GM23338 (cell line): ENCODE results near the gene LST1. TPM values are rescaled to one million over a fixed set of nuclear protein-coding genes. Genes with fewer than 3 reads are reported as not detected.
A peak's percentile ranks its signal among the peaks of the same experiment; 100 is the strongest.

Experiments used
- ATAC-seq: fragments of 200-7000 bp; cut with Tn5 transposase; 3 replicates; pipeline ENCODE4 v1.9.1; 2020
- DNase-seq: peaks from one replicate; pipeline ENCODE4 v3.0.0-alpha.2; 2015; ENCODE audit warnings: low spot score
- H2AFZ ChIP-seq: fragments of 200-600 bp; sonication (generic); 2 replicates; pipeline ENCODE4 v1.8.0; 2016; ENCODE audit warnings: antibody characterized with exemption, mild to moderate bottlenecking, moderate library complexity
- H3F3A ChIP-seq: fragments of 200-600 bp; sonication (generic); replicated peaks from 2 replicates; pipeline ENCODE4 v1.8.0; 2017; ENCODE audit warnings: antibody characterized with exemption, mixed run types, low read depth
- H3K27ac ChIP-seq: fragments of 200-600 bp; sonication (generic); 2 replicates; pipeline ENCODE4 v1.6.1; 2016; ENCODE audit warnings: low read depth
- H3K27me3 ChIP-seq: fragments of 200-600 bp; sonication (generic); 2 replicates; pipeline ENCODE4 v1.8.0; 2016; ENCODE audit warnings: mild to moderate bottlenecking, mixed run types, moderate library complexity; ENCODE audit not compliant: insufficient read depth
- H3K36me3 ChIP-seq: fragments of 200-600 bp; sonication (generic); 2 replicates; pipeline ENCODE4 v1.8.0; 2016; ENCODE audit warnings: mild to moderate bottlenecking; ENCODE audit not compliant: insufficient read depth
- H3K4me1 ChIP-seq: fragments of 200-600 bp; sonication (generic); 2 replicates; pipeline ENCODE4 v1.8.0; 2016; ENCODE audit warnings: mild to moderate bottlenecking, moderate library complexity; ENCODE audit not compliant: insufficient read depth
- H3K4me2 ChIP-seq: fragments of 200-600 bp; sonication (generic); 2 replicates; pipeline ENCODE4 v1.7.1; 2017; ENCODE audit warnings: mixed run types
- H3K4me3 ChIP-seq: fragments of 200-600 bp; sonication (generic); 2 replicates; pipeline ENCODE4 v1.6.1; 2016; ENCODE audit warnings: mixed run types
- H3K79me2 ChIP-seq: fragments of 200-600 bp; sonication (generic); replicated peaks from 2 replicates; pipeline ENCODE4 v1.8.0; 2017; ENCODE audit warnings: mild to moderate bottlenecking; ENCODE audit not compliant: insufficient read depth
- H3K9me2 ChIP-seq: fragments of 200-600 bp; sonication (generic); 2 replicates; pipeline ENCODE4 v1.8.0; 2017; ENCODE audit not compliant: insufficient read depth
- H4K20me1 ChIP-seq: fragments of 200-600 bp; sonication (generic); replicated peaks from 2 replicates; pipeline ENCODE4 v1.8.0; 2017; ENCODE audit warnings: mild to moderate bottlenecking; ENCODE audit not compliant: insufficient read depth
- H3K27ac Mint-ChIP-seq: 2 replicates; pipeline ENCODE4 v1.8.0; 2020; ENCODE audit warnings: inconsistent platforms, mild to moderate bottlenecking, moderate library complexity, mixed read lengths
- H3K27me3 Mint-ChIP-seq: 3 replicates; pipeline ENCODE4 v1.8.0; 2022; ENCODE audit warnings: low read depth, mild to moderate bottlenecking, moderate library complexity, mixed read lengths, inconsistent platforms; ENCODE audit not compliant: insufficient read depth, poor library complexity
- H3K36me3 Mint-ChIP-seq: 3 replicates; pipeline ENCODE4 v1.8.0; 2021; ENCODE audit warnings: low read depth, mild to moderate bottlenecking, inconsistent platforms, moderate library complexity, mixed read lengths
- H3K4me1 Mint-ChIP-seq: 3 replicates; pipeline ENCODE4 v1.8.0; 2020; ENCODE audit warnings: mild to moderate bottlenecking, inconsistent platforms, mixed read lengths
- H3K4me3 Mint-ChIP-seq: 3 replicates; pipeline ENCODE4 v1.8.0; 2021; ENCODE audit warnings: moderate library complexity, mild to moderate bottlenecking, inconsistent platforms, mixed read lengths
- H3K9me3 Mint-ChIP-seq: 3 replicates; pipeline ENCODE4 v1.8.0; 2020; ENCODE audit warnings: moderate library complexity, mild to moderate bottlenecking, inconsistent platforms, mixed read lengths
- CTCF ChIP-seq, 2 experiments: fragments of 200-600 bp in 1 of 2; sonication (generic) in 1 of 2; conservative IDR thresholded peaks; 2 replicates each; pipeline versions ENCODE4 v1.5.1 to v1.6.1; 2016 to 2017; ENCODE audit warnings: antibody characterized with exemption in 2 of 2, low read depth in 2 of 2, mild to moderate bottlenecking in 2 of 2, moderate library complexity in 1 of 2
- EZH2phosphoT487 ChIP-seq: fragments of 200-600 bp; sonication (generic); IDR thresholded peaks from one replicate; pipeline ENCODE4 v1.8.1; 2018; ENCODE audit warnings: antibody characterized with exemption; ENCODE audit not compliant: unreplicated experiment
- POLR2AphosphoS5 ChIP-seq: IDR thresholded peaks from 2 replicates; pipeline ENCODE4 v1.6.1; 2016; ENCODE audit warnings: antibody characterized with exemption, low read depth
- REST ChIP-seq: IDR thresholded peaks from one replicate; pipeline ENCODE4 v1.6.1; 2018; ENCODE audit warnings: antibody characterized with exemption; ENCODE audit not compliant: unreplicated experiment
- ZNF114 ChIP-seq: fragments of 250-450 bp; sonication (Bioruptor Pico); IDR thresholded peaks from 2 replicates; pipeline ENCODE4 v1.5.0; 2020; ENCODE audit warnings: mild to moderate bottlenecking, moderate library complexity
- ZNF331 ChIP-seq: fragments of 250-450 bp; sonication (Bioruptor Pico); IDR thresholded peaks from 2 replicates; pipeline ENCODE4 v1.5.0; 2020; ENCODE audit warnings: low read depth, mild to moderate bottlenecking, moderate library complexity
- ZNF462 ChIP-seq: fragments of 250-450 bp; sonication (Bioruptor Pico); IDR thresholded peaks from 2 replicates; pipeline ENCODE4 v1.5.0; 2020; ENCODE audit warnings: mild to moderate bottlenecking, moderate library complexity
- polyA plus RNA-seq: library from polyadenylated mRNA; unstranded; fragments of >200 nt; fragmentation: Nextera tagmentation; extraction: Ambion mirVana; gene quantifications from 2 replicates; pipeline ENCODE4 v1.2.1, GENCODE V29; 2016
- total RNA-seq: library from RNA; depleted of rRNA; stranded (reverse); fragments of >200 nt; shearing (Covaris generic); gene quantifications from 2 replicates; pipeline ENCODE4 v1.2.3, GENCODE V29; 2014

The LST1 gene
- total and polyA plus RNA-seq, 2 experiments from 2014 or later, result 0.37 TPM; not detected in 1

GRCh38 chr6:31580807-31581433 is 5.2 kb upstream of the LST1 start (continued):
- no peak for TF ChIP-seq ZNF462 (CRISPR knock-in tag)
- no peak for TF ChIP-seq ZNF114 (CRISPR knock-in tag)
- TF ChIP-seq ZNF331, result no peak
- peak; percentile 73 to 87 for TF ChIP-seq CTCF (conservative IDR thresholded peaks at IDR 0.05; ENCODE audit: low read depth in 2 of 2)
- no peak for TF ChIP-seq EZH2phosphoT487

GRCh38 chr6:31581434-31582229 is 4.4 kb upstream of the LST1 start:
- Histone ChIP-seq H3K4me3 (peak overlapping the region; percentile 95), H3K4me1 (peaks cover 4% of the 10 kb centered on the region; the same call in 1 of the 2 replicates), H3K79me2 (no peaks in the 10 kb centered on the region), H3K9me2 (no peaks in the 10 kb centered on the region), H3K4me2 (peak overlapping the region; percentile 96), H2AFZ (peak overlapping the region; percentile 99), H4K20me1 (no peaks in the 10 kb centered on the region), H3K27me3 (peaks cover 20% of the 10 kb centered on the region), H3K27ac (no peak overlapping the region), H3F3A (no peaks in the 10 kb centered on the region), H3K36me3 (no peaks in the 10 kb centered on the region)
- peak; percentile 43 for DNase-seq
- Mint-ChIP-seq H3K9me3 (peaks cover 3% of the 10 kb centered on the region; the same call in 2 of the 3 replicates), H3K27me3 (peaks cover 36% of the 10 kb centered on the region), H3K4me3 (peak overlapping the region; percentile 95), H3K36me3 (no peaks in the 10 kb centered on the region), H3K4me1 (peaks cover 24% of the 10 kb centered on the region), H3K27ac (peak overlapping the region; percentile 60; the same call in 1 of the 2 replicates)
- TF ChIP-seq REST (no peak), POLR2AphosphoS5 (no peak), ZNF114 (CRISPR knock-in tag) (no peak), EZH2phosphoT487 (no peak)
- peak; percentile 23 for ATAC-seq
